Mucosa of gallbladder (tissue), 1 donor: ENCODE data around the gene ALPK3. TPM values are rescaled to one million over a fixed set of nuclear protein-coding genes. Genes with fewer than 3 reads are reported as not detected.

Experiments used
- DNase-seq: peaks from one replicate; pipeline ENCODE4 v3.0.0-alpha.2; 2020; ENCODE audit warnings: low spot score
- total RNA-seq: library from RNA; stranded (reverse); gene quantifications from one replicate; pipeline ENCODE4 v1.2.1, GENCODE V29; 2021
- donor health status: DM: no; HTN: no; CAD: no.

The ALPK3 gene
- total RNA-seq, 1 donor from 2014 or later, result 7.6 TPM

DNA sequence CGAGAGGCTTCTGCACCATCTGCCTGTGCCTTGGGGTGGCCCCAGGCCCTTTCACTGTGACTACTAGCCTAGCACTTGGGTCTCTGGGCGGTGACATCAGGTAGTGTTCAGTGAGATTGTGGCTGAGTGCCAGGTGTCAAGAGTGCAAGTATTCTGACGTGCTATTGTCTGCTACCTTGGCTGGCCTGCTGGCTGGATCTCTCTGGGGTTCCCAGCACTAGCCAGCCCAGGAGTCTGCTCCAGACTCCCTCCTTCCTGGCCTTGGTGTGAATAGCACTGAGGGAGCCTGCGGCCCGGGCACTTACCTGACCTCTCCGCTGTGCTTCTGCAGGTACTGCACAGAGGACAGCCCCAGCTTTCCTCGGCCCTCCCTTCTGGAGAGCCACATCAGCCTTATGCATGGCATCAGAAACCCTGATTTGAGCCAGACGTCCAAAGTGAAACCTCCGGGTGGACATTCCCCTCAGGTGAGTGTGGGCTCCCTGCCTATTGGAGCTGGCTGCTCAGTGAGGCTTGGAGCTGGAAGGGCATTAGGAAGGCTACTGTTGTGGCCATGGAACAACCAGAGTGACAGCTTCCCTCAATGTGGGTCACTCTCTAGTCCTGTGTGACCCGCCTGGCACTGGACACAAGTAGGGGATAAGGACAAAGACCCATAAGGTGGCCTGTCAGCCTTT, 17.5 kb upstream of the ALPK3 start:
- peak; percentile 35 for DNase-seq

DNA sequence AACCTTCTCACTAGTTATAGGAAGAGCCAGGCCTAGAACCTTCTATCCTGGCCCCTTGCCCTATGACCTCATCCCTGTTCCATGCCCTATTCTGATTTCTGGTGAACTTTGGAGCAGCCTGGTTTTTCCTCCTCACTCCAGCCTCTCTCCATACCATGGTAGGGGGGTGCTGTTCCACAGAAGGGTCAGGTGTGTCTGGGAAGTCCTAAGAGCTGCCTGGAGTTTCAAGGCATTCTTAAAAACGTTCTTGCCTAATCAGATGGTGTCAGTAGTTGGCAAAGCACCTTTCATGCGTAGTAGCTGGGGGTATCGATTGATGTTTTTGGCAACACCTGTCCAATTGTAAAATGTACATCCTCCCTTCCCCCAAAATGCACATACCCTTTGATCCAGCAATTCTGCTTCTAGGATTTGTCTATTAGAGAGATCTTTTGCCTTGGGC, 16.8 kb upstream of the ALPK3 start:
- no peak for DNase-seq

DNA sequence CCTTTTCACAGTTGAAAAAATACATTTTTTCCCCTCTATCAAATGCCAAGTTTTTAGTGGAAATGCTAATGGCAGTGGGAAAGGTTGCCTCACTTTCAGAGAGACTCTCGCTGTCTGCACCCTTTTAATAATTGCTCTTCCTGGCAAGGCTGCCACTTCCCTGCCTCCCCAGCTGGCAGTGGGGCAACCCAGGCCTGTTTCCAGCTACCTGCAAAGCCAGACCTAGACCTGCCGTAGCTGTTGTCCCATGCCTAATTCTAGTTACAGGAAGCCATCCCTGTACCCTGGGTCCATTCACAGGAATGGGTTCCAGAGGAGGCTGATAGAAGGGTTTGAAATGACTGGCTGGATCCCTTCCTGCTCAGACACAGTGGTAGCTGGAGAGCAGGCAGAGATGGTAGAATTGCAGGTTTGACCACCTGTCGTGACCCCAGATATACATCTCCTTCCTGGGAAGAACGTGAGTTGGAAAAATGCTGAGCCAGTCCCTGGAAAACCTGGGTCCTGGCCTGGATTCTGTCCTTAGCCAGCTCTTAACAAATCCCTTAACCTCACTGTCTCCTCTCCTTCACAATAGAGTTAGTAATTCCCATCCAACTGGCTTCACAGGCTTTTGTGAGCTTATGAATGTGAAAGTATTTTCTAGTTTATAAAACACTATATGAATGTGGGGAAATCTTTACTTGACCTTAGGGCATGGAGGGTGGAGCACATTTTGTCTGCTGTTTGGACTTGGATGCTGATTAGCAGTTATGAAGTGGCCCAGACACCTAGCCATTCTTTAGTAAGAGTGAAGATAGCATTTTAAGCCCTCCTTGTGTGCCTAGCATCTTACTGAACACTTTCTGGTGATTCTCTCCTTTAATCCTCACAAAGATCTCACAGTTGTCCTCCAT, 12.9 kb upstream of the ALPK3 start:
- no peak for DNase-seq

DNA sequence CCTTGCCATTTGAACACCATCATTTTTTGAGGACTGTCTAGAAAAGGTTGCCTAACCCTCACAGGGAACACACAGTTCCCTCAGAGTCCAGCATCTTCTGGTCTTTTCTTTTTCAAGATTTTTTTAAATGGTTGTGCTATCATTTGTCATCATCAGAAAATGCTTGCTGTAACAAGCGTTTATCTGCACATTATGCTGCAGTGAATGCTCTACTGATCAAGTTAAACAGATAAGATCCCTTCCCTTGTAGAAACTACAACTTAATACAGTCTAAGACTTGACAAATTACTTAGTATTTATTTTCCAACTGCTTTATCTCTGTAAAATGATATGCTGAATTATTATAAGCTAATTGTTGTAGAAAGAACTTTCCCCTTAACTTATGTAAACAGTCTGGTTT, 11.9 kb upstream of the ALPK3 start:
- DNase-seq, result no peak

DNA sequence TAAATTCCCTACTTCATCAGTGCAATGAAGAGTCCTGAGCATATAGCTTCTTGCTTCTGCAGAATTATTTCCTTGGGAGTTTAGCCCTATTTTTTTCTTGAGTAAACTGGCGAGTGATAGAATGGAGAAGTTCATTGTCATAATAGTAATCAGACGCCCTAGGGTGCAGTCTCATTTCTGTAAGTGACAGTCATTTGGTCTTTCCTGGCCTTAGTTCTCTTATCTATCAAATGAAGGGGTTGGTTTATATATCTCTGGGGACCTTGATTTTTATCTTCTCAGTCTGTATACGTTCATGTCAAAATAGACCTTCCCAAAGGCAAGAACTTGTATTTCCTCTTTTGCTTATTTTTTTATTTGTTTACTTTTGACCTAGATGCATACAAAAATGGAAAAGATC, 9.9 kb upstream of the ALPK3 start:
- DNase-seq, result no peak

DNA sequence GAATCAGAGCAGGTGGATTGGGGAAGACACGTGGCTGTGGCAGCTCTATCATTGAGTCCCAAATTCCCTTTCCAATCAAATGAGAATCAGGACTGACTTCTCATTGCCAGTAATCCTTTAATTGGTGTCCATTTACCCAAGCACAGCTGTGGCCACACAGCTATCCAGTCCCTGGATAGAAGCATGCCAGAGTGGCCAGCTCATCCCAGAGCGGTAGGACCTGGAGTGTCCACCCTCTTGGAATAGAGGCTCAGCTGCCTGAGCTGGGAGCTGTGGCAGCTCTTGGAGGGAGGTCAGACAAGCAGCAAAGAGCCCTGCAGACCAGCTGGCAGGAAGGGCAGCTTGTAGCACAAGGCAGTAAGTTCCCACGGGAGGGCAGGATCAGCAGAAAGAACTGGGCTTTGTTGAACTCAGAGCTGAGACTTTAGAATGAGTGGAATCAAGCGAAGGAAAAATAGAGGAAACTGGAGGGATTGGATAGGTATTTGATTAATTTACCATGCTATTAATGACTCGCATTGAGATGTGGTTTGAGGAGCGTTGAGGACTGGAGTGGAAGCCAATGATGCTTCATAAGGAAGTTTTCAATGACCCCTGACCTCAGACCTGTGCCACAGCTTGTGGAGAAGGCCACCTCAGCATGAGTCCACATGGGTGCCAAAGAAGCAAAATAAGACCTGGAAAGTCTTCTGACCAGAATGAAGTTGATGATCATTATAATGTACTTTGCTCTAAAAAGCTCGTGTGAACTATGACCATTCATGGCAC, 6.9 kb upstream of the ALPK3 start:
- DNase-seq, result no peak

DNA sequence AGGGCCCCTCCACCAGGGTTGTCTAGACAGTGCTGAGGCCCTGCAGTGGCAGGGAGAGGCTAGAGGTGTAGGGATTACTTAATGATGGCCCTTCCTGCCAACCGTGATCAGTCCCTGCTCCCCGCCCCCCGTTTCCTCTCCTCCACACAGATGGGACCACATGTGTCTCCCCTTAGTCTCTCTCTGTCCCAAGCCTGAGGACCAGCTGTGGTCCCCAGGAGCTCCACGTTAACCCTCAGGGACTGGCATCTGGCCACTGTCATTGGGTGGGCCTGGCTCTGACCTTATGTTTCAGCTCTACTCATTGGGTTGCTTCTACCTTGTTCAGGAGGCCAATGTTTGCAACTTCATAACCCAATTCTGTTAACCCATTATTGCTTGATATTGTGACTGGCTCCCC, 6.0 kb upstream of the ALPK3 start:
- DNase-seq, result no peak

DNA sequence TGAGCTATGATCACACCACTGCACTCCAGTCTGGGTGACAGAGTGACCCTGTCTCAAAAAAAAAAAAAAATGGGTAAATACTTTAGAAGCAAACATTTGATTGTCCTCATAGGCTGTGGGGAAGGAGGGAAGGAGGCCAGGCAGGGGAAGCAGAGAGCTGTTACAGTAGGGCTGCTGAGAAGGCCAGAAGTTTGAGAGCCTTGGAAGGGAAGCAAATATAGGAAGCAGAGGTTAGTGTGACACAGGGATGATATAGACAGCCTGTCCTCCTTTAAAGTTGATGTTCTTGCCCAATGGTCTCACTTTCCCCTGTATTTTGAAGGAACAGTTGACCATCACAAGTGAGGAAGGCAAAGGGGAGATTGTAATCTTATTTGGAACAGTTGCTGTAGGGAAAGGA, 5.3 kb upstream of the ALPK3 start:
- no peak for DNase-seq

DNA sequence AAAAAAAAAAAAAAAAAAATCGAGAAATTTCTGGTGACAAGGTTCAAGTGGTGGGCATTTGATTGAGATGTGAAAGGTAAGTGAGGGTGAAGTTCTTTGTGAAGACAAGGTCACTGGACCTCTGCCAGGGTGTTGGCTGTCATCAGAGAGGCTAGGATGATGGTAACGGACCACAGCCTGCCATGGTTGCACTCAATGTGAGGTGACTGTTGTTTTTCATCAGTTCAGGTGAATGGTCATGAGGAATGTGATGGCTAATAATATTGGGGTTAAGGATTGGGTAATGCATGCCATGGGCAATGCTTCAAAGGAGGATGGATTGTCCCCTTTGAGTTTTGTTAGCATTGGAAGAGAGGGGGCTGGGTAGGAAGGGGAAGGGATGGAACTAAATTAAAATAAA, 4.3 kb upstream of the ALPK3 start:
- no peak for DNase-seq

DNA sequence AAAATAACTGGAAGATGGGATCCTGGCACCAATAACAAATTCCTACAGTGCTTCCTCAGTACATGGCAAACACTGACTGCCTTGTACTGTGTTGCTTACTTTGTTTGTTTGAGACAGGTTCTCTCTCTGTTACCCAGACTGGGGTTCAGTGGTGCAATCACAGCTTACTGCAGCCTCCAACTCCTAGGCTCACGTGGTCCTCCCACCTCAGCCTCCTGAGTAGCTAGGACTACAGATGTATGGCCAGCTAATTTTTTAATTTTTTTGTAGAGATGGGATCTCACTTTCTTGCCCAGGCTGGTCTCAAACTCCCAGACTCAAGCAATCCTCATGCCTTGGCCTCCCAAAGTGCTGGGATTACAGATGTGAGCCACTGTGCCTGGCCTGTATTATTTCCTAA, 3.7 kb upstream of the ALPK3 start:
- no peak for DNase-seq

DNA sequence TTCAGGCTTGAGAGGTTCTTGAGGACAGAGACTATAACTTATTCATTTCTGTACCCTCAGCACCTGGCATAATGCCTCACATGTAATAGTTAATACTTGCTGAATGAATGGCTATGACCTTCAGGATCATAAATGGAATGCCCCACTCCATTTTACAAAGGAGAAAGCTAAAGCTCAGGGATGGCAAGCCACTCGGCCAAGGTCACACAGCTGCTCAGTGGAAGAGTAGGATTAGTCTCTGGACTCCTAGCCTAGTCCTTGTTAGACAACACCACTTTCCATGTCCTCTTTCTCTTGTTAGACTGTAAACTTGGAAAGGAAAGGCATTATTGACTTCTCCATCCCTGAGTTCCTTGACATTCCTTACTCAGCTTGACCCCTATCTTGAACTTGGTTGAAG, 3.2 kb upstream of the ALPK3 start:
- DNase-seq, result no peak

DNA sequence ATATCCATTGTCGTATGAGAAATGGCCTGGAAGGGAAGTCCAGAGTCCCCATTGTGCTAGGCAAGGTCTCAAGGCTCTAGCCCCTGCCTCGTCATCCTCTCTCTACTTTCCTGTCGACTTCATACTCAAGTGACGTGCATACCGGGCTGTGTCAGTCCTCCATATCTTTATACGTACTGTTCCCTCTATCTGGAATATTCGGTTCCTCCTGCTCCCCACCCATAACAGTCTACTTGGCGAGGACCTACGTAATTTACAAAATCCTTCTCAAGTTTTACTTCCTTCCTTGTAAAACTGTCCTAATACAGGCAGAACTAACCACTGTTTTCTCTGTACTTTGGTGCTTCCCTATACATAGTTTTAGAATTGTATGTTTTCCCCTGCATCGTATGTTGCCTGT, 2.2 kb upstream of the ALPK3 start:
- no peak for DNase-seq

DNA sequence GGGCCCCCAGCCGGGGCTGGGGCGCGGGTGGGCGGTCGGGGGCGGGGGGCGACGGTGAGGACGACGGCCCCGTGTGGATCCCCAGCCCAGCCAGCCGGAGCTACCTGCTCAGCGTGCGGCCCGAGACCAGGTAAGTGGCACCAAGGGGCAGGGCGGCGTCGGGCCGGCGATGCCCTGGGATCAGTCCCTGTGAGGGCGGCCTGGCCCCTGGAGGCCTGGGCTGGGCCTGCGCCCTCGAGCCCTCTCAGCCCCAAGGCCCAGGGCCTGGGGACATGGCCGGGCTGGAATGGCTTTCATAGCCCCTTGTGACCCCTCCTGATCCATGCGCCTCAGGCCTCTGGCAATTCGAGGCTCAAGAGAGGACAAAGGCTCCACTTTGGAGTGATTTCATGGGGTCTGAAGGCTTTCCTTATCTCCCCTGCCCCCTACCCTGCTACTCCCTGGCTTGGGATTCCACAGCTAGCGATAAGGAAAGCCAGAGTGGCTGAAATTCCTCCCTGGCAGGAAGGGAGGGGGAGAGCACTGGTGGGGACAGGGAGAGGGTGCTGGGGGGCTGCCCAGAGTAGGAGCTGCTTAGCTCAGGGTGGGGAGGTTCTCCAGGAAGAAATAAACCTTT, 418 bp downstream of the ALPK3 start:
- DNase-seq, result no peak

DNA sequence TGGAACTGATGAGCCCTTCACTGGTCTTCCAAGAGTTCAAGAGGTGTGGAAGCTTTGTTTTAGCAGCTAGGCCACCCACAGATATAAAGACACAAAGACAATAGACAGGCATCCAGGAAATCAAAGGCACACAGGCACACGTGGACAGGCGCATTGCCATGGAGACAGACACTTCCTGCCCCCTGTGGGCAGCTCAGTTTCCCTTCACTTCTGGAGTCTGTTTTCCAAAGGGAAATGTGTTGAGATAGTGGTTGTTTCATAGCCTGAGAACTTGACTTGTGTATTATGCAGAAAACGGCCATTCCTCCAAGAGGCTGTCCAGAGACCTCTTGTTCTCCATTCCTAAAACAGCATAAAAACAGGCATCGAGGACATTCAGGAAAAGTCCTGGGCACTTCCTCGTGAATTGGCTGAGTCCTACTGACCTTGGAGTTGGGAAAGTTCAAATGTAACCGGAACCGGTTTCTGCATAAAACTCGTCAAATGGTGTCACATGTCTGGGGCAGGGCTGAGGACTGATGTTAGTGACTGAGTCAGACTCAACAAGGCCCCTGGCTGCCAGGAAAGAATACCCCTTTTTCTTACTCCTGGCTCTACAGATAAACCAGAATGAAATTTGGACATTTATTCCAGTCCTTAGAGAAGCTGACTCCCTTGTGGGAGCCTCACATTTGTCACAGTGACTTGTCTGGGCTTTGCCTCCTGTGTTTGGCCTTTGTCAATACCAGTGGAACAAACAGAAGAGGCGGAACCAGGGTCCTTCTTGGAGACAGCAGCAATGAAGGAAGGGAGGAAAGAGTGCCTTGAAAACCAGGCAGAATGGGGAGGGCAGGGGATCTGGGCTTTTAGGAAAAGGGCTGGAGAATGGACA, 1.3 kb downstream of the ALPK3 start:
- peak; percentile 49 for DNase-seq

DNA sequence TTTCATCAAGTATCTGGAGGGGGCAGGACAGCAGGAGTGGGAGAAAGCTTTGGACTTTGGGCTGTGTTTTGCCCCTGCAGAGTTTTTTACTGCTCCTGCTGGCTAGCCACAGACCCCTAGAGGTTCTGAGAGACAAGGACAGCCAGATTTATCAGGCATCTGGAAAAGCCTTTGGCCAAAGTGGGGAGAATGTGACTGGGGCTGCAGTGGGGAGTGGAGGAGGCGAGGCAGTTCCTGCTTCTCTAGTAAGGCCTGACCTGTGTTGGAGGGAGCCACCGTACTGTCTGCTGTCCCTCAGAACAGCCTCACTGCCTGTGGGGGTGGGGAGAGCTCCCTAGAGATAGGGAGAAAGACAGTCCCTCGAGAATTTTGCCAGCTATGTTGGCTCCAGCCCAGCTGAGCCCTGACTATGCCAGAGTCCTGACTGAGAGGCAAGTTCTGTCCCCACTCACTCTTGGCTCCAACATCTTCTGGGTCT, 2.2 kb downstream of the ALPK3 start:
- DNase-seq, result no peak

DNA sequence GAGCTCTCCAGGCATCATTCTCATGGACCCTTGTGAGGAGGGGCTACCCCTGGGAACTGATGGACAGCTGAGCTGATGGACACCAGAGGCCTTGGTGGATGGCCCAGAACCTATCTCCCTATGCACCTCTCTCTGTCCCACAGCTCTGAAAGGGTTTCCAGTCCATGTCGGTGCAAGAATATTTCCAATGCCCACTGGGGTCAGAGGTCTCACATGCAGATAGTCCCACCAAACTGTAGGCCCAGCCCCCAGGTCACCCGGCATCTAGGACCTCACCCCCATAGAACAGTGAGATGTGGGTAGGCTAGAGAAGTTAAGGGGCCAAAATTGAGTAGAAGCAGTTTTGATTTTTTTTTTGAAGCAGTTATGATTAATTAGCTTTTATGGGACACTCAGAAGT, 2.6 kb downstream of the ALPK3 start:
- DNase-seq, result no peak

DNA sequence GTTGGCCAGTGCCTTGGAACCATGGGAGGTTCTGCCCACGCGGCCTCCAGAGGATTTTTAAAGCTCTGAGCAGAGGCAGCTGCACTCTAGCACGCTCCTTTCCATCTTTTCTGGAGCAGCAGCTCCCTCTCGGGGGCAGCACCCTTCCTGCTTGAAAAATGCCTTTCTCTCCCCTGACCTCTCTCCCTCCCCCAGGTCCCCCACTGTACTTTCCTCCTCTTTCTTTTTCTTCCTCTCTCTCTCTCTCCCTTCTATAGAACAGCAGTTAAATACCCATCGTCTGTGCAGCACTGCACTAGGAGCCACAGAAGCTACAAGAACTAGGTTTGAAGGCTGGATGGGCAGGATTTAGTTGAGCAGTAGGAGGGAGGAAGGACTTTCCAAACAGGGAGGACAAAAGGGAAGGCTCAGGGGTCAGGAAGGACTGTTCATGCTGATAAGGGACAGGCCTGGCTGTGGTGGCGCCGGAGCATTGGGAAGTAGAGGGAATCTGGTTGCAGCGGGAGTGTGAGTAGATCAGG, 4.4 kb downstream of the ALPK3 start:
- DNase-seq, result no peak

DNA sequence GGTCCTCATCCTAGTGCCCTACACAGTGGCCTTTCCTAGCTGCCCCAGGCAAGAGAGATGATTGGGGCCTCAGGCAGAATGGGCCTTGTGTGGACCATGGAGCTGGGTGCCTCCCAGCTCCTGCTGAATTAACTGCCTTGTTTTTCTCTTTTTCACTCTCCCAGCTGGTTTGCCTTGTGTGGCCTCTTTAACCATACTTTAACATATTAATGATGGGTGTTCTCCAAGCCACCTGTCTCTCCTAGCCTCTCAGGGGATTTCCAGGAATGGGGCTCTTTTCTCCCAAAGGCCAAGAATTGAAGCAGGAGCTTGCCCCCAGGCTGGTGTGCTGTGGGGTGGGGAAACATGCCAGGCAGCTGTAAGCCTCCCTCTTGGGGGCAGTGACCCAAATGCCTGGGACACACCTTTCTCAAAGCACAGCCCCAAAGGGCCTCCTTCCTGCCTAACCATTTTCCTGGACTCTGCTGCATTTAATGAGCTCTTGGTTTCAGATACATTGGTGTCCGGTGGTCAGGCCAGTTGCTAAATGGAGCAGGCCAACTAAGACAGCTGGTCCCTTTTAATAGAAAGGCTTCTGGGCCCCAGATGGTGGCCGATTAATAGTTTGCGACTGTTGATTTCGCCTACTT, 5.6 kb downstream of the ALPK3 start:
- DNase-seq, result no peak

DNA sequence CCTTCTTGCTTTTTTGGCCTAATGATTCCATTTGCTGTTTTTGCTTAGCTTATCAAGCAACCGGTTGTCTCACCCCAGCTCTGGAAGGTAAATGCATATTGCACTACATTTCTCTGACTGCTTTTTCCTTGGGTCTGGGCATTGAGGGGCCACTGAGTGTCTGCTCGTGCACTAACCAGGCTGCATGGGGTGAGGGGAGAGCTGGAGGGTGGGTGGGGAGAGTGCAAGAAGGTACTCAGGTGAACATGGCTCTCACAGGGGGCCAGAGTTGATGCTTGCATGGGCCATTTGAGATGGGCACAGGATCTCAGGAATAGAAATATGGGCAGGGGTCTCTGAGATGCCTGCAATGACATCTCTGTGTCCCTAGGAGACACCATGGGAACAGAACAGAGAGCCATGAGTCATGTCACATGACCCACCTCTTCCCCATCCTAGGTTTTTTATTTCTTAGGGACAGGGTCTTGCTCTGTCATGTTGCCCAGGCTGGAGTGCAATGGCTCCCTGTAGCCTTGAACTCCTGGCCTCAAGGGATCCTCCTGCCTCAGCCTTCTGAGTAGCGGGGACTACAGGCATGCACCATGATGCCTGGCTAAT, 6.2 kb downstream of the ALPK3 start:
- DNase-seq, result no peak
